ENCODE results near the gene KRTAP10-1.
"Not testable (repeated sequence)": the region's sequence is repeated elsewhere in the genome, so short reads cannot be mapped to it uniquely, and the experiment has no call there.

- TF ChIP-seq GATA2, GATA3 (IDR thresholded peaks at IDR 0.05; ENCODE audit: low read depth, low read length): not testable (repeated sequence)
Measured at GRCh38 chr21:44573630-44574456, 33.8 kb upstream of the KRTAP10-1 start, which contains the start of gene KRTAP10-4.
